HL-60 (cell line): ENCODE measurements around the gene STX10.
A peak's percentile ranks its signal among the peaks of the same experiment; 100 is the strongest.

Experiments
- DNase-seq, 2 experiments: peaks; one replicate each; pipeline ENCODE4 v3.0.0-alpha.2; 2010 to 2020; ENCODE audit warnings: low read depth in 1 of 2, low spot score in 1 of 2
- H3K27ac ChIP-seq: fragments of 250-450 bp; sonication (Bioruptor Pico); replicated peaks from 2 replicates; pipeline ENCODE4 v1.5.1; 2020; ENCODE audit warnings: mild to moderate bottlenecking, moderate library complexity
- H3K27me3 ChIP-seq: fragments of 250-450 bp; sonication (Bioruptor Pico); 2 replicates; pipeline ENCODE4 v1.5.1; 2021; ENCODE audit warnings: mild to moderate bottlenecking, moderate library complexity; ENCODE audit not compliant: insufficient read depth, poor library complexity, severe bottlenecking
- H3K4me3 ChIP-seq: replicated peaks from 2 replicates; pipeline ENCODE4 v1.5.1; 2011; ENCODE audit warnings: mild to moderate bottlenecking, control low read depth, low read length; ENCODE audit not compliant: insufficient read depth
- GABPA ChIP-seq: IDR thresholded peaks from 2 replicates; pipeline ENCODE4 v1.6.1; 2012; ENCODE audit warnings: low read depth
- POLR2AphosphoS5 ChIP-seq: IDR thresholded peaks from 2 replicates; pipeline ENCODE4 v1.6.1; 2012; ENCODE audit warnings: low read depth
- REST ChIP-seq: IDR thresholded peaks from 2 replicates; pipeline ENCODE4 v1.6.1; 2012; ENCODE audit warnings: low read depth; ENCODE audit not compliant: insufficient replicate concordance
- SPI1 ChIP-seq: IDR thresholded peaks from 2 replicates; pipeline ENCODE4 v1.6.1; 2012; ENCODE audit warnings: low read depth, mild to moderate bottlenecking, borderline replicate concordance
- TF ChIP-seq, protein P1 (sequence below): IDR thresholded peaks from one replicate; pipeline ENCODE4 v1.5.1; 2011; ENCODE audit warnings: low read length, control low read depth, inconsistent platforms; ENCODE audit not compliant: insufficient read depth

STX10 gene

DNA sequence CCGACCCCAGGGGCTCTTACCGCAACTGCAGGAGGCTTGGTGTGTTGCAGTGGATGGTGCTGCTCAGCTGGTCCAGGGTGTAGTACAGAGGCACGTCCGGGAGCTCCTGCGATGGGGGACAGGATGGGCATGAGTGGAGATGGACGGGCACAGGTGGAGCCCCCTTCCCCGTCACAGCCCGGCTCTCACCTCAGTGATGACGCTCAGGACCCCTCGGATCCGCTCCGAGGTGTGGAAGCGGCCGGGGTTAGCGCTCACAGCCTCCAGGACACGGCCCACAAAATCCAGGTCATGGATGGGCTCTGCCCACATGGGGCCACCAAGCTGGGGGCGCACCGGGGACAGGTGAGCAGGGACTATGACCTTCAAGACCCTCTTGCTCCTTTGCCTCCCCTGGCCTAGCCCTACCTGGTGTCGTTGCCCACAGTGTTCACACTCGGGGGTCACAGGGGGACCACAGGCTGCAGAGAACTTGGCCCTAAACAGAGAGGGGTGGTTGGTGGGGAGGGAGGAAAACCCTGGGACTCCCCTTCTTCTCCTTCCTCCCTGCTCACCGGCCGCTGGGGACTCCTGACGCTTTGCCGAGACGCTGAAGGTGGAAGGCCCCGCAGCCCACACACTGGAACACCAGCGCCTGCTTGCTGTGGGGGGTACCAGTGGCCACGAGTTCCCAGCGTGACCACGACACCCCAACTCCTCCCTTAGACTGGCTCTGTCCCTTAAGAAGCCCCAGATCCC lies 40.6 kb downstream of the STX10 start:
- DNase-seq = no peak
- H3K27ac ChIP-seq = no peak overlapping the region
- no peaks in the 10 kb centered on the region for H3K27me3 ChIP-seq
- no peak overlapping the region for H3K4me3 ChIP-seq
- TF ChIP-seq GABPA = no peak
- no peak for TF ChIP-seq REST
- TF ChIP-seq POLR2AphosphoS5 = no peak

GRCh38 chr19:13104848-13105711 lies 45.1 kb downstream of the STX10 start:
- Histone ChIP-seq H3K4me3 (peak overlapping the region; percentile 48), H3K27ac (peak overlapping the region; percentile 99), H3K27me3 (no peaks in the 10 kb centered on the region)
- peak; percentile 83 for TF ChIP-seq GABPA
- TF ChIP-seq, protein P1, sequence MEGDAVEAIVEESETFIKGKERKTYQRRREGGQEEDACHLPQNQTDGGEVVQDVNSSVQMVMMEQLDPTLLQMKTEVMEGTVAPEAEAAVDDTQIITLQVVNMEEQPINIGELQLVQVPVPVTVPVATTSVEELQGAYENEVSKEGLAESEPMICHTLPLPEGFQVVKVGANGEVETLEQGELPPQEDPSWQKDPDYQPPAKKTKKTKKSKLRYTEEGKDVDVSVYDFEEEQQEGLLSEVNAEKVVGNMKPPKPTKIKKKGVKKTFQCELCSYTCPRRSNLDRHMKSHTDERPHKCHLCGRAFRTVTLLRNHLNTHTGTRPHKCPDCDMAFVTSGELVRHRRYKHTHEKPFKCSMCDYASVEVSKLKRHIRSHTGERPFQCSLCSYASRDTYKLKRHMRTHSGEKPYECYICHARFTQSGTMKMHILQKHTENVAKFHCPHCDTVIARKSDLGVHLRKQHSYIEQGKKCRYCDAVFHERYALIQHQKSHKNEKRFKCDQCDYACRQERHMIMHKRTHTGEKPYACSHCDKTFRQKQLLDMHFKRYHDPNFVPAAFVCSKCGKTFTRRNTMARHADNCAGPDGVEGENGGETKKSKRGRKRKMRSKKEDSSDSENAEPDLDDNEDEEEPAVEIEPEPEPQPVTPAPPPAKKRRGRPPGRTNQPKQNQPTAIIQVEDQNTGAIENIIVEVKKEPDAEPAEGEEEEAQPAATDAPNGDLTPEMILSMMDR = no peak
- TF ChIP-seq SPI1 = no peak
- peak; percentile 62; the same call in 1 of the 2 replicates for TF ChIP-seq POLR2AphosphoS5
- TF ChIP-seq REST = no peak
- DNase-seq = peak in 1 of 2 experiments; percentile 73

DNA sequence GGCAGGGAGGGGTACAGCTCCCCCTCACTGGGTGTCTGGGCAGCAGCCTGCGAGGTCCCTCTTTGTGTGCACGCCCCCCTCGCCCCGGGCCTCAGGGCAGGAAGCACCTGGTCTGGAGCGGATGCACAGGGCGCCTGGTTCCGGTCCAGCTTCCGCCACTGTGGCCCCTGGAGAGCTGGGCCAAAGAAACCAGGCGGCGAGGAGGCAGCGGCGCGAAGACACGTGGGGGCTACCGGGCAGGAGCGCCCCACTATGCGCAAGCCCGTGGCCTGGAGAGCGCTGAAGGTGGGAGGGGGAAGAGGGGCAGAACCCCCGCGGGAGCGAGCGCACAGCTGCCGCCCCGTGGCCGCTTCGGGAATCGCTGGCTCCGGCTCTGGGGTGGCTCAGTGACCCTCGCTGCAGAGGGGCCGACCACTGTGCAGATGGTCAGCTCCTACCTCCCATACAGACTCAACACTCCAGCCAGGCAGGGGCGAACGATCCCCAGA lies 45.8 kb downstream of the STX10 start:
- Histone ChIP-seq H3K27ac (peak overlapping the region; percentile 99), H3K4me3 (peak overlapping the region; percentile 48), H3K27me3 (no peaks in the 10 kb centered on the region)
- DNase-seq = peak; percentile 95 to 97
- TF ChIP-seq GABPA = peak; percentile 74
- peak; percentile 100 for TF ChIP-seq POLR2AphosphoS5
- TF ChIP-seq, protein P1 = peak; percentile 85
- peak; percentile 66 for TF ChIP-seq REST
- TF ChIP-seq SPI1 = no peak
